DMS153 (cell line): ENCODE data around the gene TANGO6.
"Not testable (repeated sequence)": the region's sequence is repeated elsewhere in the genome, so short reads cannot be mapped to it uniquely, and the experiment has no call there.

Experiments used
- DNase-seq: peaks from one replicate; lab custom pipeline; 2025; lab: John Stamatoyannopoulos, UW

The TANGO6 gene

DNA sequence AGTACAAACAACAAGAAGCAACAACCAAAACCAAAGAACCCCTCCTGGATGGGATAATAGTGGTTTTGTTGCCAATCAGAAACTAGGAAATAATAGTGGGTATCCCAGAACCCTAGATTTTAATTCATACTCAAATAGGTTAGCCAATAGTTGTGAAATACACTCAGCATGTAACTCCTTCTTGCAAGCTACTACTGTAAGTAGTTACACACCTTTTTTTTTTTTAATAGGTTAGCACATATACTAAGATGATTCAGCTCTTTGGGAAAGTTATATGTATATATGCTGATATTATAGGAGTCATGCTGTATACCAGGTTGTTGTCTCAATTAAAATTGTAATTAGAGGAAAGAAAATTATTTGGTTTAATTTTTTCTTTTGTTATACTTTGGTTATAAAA is 169.6 kb downstream of the TANGO6 start:
- DNase-seq, result no peak

DNA sequence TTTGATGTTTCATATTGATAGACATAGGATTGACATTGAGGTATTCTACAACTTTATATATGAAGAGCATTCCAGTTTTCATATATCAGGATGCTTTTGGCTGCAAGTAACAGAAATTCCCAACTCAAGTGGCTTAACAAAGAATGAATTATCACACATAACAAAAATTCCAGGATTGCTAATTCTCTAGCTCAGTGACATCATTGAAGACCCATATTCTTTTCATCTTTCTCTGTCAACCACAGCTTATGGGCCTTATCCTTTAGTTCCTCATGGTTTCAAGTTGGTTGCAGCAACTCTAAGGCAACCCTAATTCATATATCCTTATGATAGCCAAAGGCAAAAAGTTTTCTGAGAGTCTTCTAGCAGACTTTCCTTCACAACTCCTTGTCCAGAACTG is 170.7 kb downstream of the TANGO6 start:
- DNase-seq, result no peak

DNA sequence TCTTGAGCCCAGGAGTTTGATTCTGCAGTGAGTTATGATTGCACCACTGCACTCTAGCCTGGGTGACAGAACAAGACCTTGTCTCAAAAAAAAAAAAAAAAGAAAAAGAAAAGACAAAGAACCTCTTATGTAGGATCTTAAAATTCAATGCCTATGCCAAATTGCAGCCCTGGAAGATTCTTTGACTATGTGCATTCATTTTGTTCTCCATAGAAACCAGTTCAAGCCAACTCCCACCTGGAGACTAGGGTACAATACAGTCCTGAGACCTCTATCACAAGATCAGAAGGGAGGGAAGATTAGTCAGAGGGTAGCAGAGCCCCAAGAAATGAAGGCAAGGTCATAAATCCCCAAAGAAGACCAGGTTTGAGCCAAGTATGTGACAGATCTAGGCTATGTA is 171.5 kb downstream of the TANGO6 start:
- DNase-seq, result no peak

DNA sequence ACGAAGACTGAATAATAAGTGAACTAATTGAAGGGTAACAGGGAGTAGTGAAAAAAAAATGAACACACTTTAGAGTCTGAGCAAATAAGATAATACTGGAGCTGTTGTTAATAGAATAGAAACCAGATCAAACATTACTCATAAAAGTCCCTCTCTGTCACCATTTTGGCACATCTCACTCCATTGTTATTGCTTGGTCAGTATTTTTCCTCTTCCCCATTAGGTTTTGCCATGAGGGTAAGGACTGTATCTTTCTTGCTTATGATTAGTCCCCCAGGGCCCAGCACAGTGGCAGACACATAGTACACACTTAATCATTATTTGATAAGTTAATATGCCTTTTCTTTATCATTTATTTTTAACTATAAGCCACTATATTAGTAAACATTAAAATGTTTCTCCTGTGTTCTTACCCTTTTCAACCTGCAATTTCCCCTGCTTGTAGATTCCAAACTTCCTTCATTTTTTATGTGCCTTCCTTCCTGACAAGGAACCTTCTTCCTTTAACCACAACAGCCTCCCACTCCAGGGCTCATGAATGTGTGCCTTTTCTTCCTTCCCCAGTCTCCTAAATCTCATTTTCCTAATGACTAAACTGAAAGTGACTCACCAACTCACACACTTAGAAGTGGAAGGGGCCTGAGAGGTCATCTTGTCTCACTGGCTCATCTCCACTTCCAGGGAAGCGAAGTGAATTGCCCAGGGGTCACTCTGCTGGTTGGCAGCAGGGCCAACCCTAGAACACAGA is 173.9 kb downstream of the TANGO6 start:
- DNase-seq, result no peak

DNA sequence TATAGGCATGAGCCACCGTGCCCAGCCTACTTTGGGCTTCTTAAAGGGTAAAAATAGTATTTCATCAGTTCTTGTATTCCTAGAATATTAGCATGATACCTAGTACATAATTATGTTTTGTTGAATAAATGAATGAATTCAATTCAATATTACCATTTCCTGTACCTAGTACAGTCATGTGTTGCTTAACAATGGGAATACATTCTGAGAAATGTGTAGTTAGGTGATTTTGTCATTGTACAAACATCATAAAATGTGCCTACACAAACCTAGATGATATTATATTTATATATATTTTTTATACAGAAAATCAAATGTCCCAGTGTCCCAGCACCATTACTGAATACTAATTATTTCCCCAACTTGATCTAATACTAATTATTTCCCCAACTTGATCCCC is 176.5 kb downstream of the TANGO6 start:
- DNase-seq, result no peak

DNA sequence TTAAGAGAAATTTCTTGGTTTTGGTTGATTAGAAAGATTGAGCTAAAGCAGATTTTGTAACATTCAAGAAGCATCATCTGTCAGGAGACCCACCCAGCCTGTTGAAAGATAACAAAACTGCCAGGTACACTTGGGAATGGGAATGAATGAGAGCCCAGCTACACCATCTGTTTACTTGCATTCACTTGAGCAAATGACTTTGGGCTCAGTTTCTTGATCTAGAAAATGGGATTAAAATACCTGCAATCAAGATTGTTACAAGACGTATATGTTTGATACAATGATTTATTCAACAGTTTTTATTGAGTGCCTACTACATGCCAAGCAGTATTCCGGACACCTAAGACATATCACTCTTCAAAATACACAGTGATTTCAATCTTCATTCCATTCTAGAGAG is 185.8 kb downstream of the TANGO6 start:
- DNase-seq, result no peak

DNA sequence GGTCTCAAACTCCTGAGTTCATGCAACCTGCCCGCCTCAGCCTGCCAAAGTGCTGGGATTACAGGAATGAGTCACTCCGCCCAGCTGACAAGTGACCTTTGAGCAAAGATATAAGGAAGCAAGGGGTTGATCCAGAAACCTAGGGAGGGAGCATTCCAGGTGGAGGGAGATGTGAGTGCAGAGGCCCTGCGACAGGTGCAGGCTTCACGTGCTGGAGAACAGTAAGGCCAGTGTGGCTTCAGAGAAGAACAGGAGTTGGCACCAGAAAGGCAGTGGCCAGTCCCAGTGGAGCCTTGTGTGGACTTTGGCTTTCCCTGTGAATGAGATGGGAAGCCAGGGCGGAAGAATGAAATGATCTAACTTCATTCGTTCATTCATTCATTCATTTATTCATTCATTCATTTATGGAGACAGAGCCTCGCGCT is 188.6 kb downstream of the TANGO6 start:
- DNase-seq, result no peak

DNA sequence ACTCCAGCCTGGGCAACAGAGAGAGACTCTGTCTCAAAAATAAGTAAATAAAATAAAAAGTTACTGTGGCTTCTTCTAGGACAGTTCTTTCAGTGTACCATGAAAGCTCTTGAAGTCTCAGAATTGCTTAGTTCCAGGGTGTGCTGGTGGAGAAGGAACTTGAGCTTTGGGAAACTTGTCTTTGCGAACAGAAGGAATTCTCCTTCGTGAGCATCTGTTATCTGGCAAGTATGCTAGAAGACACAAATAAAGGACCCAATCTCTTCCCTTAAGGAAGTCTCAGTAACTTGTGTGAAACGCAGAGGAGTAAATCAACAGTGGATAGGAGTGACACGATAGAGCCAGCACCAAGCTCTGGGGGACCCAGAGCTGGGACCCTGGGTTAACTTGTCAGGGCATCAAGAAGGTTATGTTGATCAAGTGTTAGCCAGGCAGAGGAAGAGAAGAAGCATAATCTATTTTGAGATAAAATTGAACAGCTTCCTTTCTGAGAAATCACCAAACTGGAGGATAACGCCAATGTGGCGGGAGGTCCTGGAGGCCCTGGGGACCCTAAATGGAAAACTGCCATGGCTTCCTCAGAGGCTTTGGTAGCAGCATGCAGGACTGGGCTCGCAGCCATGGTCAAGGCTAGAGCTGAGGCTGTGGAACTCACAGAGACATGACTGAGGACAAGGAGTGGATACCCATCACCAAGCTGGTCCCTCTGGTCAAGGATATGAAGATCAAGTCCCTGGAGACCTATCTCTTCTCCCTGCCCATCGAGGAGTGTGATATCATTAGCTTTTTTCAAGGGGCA is 190.0 kb downstream of the TANGO6 start:
- no peak for DNase-seq

DNA sequence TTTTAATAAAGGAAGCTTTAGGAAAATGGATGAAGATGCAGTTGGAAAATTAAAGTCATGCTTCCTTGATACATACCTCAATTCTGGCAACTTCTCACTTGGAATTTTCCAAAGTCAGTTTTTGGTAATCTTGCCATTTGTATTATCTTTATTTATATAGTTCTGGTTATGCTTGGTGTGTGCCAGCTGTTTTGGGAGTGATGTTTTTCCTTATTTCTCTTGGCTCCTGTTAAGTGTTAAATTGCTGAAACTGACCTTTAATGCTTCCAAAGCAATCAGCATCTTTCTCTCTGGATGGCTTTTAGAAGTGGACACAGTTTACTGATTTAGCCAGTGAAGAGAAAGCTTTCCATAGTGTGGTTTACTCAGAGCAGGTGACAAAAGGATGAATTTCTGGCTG is 192.0 kb downstream of the TANGO6 start:
- DNase-seq, result no peak

DNA sequence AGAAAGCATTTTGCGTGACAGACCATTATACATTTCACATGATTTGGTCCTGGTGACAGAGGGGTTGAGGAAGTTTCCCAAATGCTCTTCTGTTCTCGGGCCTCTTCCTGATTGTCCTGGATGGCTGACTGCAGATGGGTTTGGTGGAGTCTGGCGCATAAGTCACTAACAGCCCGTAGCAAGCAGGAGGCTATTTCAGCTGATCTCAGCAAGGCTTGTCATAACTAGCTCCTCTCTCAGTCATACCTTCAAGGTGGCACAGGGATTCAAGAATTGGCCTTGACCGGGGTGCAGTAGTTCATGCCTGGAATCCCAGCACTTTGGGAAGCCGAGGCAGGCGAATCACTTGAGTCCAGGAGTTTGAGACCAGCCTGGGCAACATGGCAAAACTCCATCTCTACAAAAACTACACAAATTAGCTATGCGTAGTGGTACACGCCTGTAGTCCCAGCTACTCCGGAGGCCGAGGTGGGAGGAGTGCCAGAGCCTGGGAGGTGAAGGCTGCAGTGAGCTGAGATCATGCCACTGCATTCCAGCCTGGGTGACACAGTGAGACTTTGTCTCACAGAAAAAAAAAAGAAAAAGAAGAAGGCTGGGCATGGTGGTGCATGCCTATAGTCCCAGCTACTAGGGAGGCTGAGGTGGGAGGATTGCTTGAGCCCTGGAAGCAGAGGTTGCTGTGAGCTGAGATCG is 193.2 kb downstream of the TANGO6 start:
- DNase-seq, result no peak

DNA sequence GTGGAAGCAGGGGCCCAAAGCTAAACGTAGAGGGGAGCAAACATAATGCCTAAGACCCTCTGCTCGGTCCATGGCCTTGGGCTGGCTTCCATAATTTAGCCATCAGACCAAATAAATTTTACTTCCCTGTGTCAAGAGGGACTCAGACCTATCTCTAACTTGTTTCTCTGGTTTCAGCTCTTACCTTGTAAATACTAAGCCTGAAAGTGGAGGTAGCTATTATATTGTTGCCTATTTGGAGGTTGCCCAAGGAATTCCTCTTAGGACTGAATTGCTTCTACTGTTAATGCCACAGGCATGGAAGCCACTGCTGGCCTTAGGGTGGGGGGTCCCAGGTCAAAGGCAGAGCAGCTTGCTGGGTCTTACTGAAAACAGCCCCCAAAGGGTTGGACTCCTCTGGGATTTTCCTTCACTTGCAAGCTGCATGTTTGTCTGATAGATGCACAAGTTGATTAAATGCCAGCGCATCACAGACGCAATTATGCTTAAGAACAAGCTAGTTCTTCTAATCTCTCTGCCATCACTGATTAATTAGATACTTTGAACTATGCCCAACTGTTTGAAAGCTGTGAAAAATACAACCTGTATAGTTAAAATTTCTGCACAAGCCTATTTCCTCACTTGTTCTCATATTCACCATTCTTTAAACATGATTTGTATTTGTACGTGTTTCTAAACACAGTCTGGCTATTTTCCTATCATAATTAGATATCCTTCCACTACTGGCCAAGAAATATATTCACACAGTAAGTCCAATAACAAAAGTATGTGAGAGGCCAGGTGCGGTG is 194.2 kb downstream of the TANGO6 start:
- DNase-seq, result no peak

DNA sequence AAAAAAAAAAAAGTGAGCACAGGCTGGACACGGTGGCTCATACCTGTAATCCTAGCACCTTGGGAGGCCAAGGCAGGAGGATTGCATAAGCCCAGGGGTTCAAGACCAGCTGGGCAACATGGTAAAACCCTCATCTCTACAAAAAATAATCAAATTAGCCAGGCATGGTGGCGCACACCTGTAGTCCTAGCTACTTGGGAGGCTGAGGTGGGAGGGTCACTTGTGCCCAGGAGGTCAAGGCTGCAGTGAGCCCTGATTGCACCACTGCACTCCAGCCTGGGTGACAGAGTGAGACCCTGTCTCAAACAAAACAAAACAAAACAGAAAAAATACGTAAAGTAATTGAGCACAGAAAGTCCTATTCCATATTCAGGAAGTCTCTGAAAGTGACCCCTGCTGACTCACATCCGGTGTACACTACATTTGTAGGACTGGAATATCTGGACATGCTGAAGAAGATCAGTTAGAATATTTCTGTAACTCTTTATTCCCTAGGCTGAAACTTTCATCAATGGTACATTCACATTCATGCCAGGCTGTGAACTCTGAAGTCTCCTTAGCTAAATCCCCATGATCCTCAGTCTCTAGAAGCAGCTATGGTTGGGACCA is 196.1 kb downstream of the TANGO6 start:
- DNase-seq, result no peak

DNA sequence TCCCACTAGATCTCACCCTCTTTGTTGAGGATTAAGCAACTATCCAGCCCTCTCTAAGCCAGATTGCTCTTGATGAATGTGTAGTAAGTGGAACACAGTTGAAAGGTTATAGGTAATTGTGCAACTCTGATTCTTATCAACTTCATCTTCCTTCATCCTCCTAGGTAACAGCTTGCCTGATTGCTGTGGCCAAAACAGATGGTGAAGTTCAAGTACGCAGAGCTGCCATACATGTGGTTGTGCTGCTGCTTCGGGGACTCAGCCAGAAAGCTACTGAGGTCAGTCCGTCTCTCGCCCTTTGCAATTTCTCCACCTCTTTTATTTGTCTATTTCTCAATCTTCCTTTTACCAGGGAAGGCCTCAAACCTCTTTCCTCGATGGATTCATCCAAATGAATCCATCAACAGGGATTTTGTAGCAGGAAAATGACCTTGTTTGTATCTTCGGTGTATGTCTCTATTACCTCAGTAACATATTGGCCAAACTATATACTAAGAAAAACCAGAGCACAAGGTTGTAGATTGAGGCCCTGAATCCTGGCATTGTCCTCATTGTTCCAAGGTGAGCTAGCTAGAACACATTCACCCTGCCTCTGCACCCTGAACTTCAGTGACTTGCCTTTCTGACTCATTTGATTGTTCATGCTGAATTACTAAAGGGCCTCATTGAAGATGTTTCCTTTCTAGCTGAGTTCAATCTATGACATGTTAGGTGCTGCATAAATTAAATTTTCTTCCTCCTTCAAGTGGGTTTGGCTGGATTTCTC is 197.0 kb downstream of the TANGO6 start:
- DNase-seq, result no peak

DNA sequence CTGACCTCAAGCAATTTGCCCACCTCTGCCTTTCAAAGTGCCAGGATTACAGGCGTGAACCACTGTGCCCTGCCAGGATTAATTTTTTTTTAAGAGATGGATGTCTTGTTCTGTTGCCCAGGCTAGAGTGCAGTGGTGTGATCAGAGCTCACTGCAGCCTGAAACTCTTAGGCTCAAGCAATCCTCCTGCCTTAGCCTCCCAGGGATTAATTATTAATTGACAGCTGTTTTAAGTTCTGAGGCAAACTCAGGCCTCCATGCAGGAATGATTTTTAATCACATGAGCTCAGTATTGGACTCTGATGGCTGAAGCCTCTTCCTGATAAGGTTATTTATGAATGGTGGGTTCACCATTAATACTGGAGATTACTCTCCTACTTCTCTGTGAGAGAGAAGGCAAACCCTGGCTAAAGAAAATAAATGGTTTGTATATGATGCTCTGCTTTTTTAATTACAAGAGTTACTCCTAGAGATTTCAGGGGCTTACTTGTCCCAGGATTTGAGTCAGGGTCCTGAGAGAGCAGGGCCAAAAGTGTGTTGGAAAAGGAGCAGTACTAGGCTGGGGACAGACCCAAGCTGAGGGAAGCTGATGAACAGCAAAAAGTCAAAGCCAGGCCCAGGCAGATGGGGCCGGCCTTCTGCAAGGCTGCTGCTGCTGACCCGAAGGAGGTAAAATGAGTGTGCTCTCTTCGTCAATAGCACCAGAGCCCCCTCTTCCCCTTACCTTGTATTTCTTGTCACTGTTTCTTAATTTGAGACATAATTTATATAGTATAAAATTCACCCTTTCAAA is 205.2 kb downstream of the TANGO6 start:
- no peak for DNase-seq

DNA sequence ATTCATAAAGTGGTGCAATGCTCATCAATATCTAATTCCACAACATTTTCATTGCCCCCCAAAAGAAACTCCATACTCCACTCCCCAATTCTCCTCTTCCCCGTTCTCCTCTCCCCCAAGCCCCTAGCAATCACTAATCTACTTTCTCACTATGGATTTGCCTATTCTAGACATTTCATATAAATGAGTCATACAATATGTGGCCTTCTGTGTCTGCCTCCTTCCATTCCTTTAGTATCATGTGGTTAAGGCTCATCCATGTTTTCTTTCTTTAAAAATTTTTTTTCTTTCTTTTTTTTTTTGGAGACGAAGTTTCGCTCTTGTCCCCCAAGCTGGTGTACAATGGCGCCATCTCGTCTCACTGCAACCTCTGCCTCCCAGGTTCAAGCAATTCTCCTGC is 205.8 kb downstream of the TANGO6 start:
- DNase-seq, result no peak

DNA sequence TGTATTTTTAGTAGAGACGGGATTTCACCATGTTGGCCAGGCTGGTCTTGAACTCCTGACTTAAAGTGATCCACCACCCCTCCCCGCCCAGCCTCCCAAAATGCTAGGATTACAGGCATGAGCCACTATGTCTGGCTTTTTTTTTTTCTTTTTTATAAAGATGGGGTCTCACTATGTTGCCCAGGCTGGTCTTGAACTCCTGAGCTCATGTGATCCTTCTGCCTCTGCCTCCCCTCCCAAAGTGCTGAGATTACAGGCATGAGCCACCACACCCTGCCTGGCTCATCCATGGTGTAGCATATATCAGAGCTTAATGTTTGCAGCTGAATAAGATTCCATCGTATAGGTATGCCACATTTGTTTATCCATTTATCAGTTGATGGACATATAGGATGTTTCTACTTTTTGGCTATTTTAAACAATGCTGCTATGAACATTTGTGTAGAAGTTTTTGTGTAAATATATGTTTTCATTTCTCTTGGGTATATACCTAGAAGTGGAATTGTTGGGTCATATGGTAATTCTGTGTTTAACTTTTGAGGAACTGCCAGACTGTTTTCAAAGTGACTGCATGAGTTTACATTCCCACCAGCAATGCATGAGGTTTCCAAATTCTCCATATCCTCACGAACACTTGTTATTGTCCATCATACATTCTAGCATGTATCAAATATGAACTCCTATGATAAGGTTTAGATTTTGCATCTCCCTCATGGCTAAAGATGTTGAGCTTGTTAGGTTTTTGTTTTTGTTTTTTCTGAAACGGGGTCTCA is 206.5 kb downstream of the TANGO6 start:
- no peak for DNase-seq

DNA sequence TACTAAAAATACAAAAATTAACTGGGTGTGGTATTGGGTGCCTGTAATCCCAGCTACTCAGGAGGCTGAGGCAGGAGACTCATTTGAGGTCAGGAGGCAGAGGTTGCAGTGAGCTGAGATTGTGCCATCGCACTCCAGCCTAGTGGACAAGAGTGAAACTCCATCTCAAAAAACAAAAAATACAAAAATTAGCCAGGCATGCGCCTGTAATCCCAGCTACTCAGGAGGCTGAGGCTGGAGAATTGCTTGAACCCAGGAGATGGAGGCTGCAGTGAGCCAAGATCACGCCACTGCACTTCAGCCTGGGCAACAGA is 208.1 kb downstream of the TANGO6 start:
- DNase-seq, result not testable (repeated sequence)

DNA sequence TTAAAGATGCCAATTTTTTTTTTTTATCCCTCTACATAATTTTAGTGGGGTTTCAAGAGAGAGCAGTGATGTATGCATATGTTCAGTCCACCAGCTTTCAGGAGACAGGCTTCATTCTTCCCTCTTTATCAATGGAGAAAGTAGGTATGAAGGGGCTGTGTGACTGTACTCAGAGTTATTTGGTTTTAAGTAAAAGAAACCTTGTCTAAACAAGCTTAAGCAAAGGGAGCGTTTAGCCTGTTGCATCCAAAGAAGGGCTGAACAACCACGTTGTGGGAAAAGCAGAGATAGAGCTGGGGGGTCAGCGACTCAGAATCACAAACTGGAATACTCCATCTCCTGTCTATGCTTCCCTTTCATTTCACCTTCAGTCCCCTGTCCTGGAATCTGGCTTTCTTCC is 211.7 kb downstream of the TANGO6 start:
- DNase-seq, result no peak

DNA sequence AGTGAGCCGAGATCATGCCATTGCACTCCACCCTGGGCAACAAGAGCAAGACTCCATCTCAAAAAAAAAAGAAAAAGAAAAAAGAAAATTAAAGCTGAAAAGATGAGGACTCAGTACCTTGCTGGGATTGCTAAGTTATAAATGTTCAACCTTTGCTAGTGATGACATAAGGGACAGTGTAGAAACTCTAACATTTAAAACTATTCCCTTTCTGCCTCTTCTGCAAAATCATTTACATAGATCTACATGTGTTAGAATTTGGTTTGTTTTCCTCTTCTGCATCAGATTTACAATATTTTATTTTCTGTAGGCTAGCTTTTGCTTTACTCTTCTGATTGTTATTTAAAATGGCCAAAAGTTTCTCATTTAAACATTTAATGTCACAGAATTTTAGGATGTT is 212.6 kb downstream of the TANGO6 start:
- DNase-seq, result no peak

DNA sequence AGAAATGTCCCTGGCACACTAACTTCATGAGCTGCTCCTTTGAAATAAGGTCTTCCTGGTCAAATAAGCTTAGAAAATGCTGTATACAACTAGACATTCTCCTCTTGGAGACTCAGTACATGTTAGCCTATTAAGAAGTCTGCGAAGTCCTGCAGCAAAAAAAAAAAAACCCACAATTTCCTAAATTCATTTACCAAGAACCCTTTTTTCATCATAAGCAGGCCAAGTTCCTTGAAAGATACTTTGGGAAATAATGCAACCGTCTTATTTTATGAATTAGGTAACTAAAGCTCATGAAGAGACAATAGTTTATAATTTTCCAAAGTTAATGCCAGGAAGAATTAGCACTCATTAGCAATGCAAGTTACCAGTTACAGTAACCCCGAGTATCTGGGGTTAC is 213.1 kb downstream of the TANGO6 start:
- no peak for DNase-seq
